Measurements from ENCODE around the gene SKAP1.

DNA sequence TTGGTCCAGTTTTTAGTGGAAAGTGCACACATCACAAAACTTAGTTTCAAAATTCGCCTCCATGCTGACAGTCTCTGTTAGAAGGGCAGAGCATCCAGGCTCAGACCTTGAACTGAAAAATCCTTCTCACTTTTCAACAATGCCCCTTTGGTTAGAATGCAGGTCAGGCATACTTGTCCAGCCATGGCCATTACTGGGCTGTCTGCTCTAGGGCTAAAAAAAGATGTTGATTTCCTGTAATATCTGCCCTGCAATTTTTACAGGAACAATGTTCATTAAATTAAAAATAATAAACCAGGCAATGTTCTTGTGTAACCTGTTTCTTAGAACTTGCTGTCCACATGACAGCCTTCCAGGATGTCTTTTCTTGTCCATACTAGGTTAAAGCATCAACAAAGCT, 200.1 kb downstream of the SKAP1 start:
- TF ChIP-seq POLR2A (IDR thresholded peaks at IDR 0.05): no peak
- TF ChIP-seq, protein P1, sequence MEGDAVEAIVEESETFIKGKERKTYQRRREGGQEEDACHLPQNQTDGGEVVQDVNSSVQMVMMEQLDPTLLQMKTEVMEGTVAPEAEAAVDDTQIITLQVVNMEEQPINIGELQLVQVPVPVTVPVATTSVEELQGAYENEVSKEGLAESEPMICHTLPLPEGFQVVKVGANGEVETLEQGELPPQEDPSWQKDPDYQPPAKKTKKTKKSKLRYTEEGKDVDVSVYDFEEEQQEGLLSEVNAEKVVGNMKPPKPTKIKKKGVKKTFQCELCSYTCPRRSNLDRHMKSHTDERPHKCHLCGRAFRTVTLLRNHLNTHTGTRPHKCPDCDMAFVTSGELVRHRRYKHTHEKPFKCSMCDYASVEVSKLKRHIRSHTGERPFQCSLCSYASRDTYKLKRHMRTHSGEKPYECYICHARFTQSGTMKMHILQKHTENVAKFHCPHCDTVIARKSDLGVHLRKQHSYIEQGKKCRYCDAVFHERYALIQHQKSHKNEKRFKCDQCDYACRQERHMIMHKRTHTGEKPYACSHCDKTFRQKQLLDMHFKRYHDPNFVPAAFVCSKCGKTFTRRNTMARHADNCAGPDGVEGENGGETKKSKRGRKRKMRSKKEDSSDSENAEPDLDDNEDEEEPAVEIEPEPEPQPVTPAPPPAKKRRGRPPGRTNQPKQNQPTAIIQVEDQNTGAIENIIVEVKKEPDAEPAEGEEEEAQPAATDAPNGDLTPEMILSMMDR (IDR thresholded peaks at IDR 0.05): no peak
